Heart right ventricle (tissue), 16 donors: ENCODE measurements around the gene AGO3. TPM values are rescaled to one million over a fixed set of nuclear protein-coding genes. Genes with fewer than 3 reads are reported as not detected.

Experiments
- ATAC-seq, 8 donors: fragments of 200-7000 bp; cut with Tn5 transposase; one replicate each; pipeline ENCODE4 v1.9.1; 2020; ENCODE audit warnings: mild to moderate bottlenecking in 8 of 8, moderate library complexity in 8 of 8, moderate number of reproducible peaks in 1 of 8
- DNase-seq, 2 donors: peaks; one replicate each; pipeline ENCODE4 v3.0.0-alpha.2; 2020
- H3K27ac ChIP-seq, 10 donors: fragments of 200-600 bp; sonication (generic) in 2 of 10; one replicate each; pipeline versions ENCODE4 v1.5.0 to v1.8.0; 2020 to 2022; ENCODE audit warnings: mild to moderate bottlenecking in 3 of 10
- H3K27me3 ChIP-seq, 7 donors: fragments of 200-600 bp; one replicate each; pipeline ENCODE4 v1.8.0; 2021 to 2022; ENCODE audit warnings: mild to moderate bottlenecking in 2 of 7
- H3K36me3 ChIP-seq, 9 donors: fragments of 200-600 bp; sonication (generic) in 1 of 9; one replicate each; pipeline versions ENCODE4 v1.5.0 to v1.8.0; 2020 to 2022; ENCODE audit warnings: mild to moderate bottlenecking in 2 of 9
- H3K4me1 ChIP-seq, 9 donors: fragments of 200-600 bp; sonication (generic) in 1 of 9; one replicate each; pipeline versions ENCODE4 v1.5.0 to v1.8.0; 2020 to 2022; ENCODE audit warnings: mild to moderate bottlenecking in 4 of 9
- H3K4me3 ChIP-seq, 10 donors: fragments of 200-600 bp; sonication (generic) in 2 of 10; one replicate each; pipeline versions ENCODE4 v1.5.0 to v1.8.0; 2020 to 2022; ENCODE audit warnings: mild to moderate bottlenecking in 7 of 10, moderate library complexity in 2 of 10
- H3K9me3 ChIP-seq, 11 donors: fragments of 200-600 bp in 10 of 11; sonication (generic) in 2 of 11; one replicate each; pipeline versions ENCODE4 v1.5.0 to v1.8.0; 2013 to 2022; ENCODE audit warnings: mild to moderate bottlenecking in 2 of 11, control low read depth in 1 of 11, moderate library complexity in 1 of 11
- CTCF ChIP-seq, 9 donors: fragments of 200-600 bp; sonication (generic) in 2 of 9; IDR thresholded peaks; one replicate each; pipeline versions ENCODE4 v1.5.0 to v1.8.0; 2021 to 2022; ENCODE audit warnings: antibody characterized with exemption in 9 of 9, mild to moderate bottlenecking in 5 of 9, moderate library complexity in 1 of 9
- WGBS, 2 donors: extraction: QIAGEN DNeasy Blood & Tissue Kit; methylation state at CpG; one replicate each; pipeline ENCODE4 v1.1.7; 2013; ENCODE audit warnings: inconsistent platforms in 1 of 2; 5-methylcytosine and 5-hydroxymethylcytosine counted together
- intact Hi-C, 10 donors: fragments of 100-400 bp; cut with DNase I; formaldehyde crosslinking; loops; one replicate each; pipeline versions ENCODE4 v1.11.1 to v1.14.2; 2022
- polyA plus RNA-seq, 2 donors: library from polyadenylated mRNA; stranded (reverse); fragments of 200-250 nt; gene quantifications; one replicate each; pipeline ENCODE4 v1.2.3, GENCODE V29; 2013
- total RNA-seq, 10 donors: library from RNA; stranded (reverse); fragmentation: NEBNext Ultra II Directional in 3 of 10; extraction: Animal tissue kit (Norgen Biotek cat#: 25700) in 3 of 10; gene quantifications; one replicate each; pipeline versions ENCODE4 v1.2.1 to v1.2.4, GENCODE V29; 2021 to 2023
- donor health status: Arrhythmogenic right ventricular cardiomyopathy.
- donor health status: ischemic (EF 13 %, LVEDD 7.1; RV severe dilation, severe dysfunction).
- donor health status: healthy with polysubstance abuse.
- donor health status: DM: no; HTN: yes; CAD: no.
- donor health status: DM: no; HTN: no; CAD: no.
- donor health status: ischemic (EF 25% LVEDD 6.9; RV normal size, moderate dysfunction).
- donor health status: ischemic (EF 25% LVEDD 5.7; RV mildly dilated, moderate dysfunction).
- donor health status: healthy.
- donor health status: DM: yes; HTN: yes; CAD: no.
- donor health status: Ischemic cardiomyopathy.
- donor health status: ischemic (EF 35%, LVEDD 5.7; RV mildly dilated, moderate dysfunction).
- donor health status: nonischemic (EF 11% LVEDD 7.7; RV severe dilation, severe dysfunction).
- donor health status: DM: yes; HTN: yes; CAD: no.
- donor health status: PGD.
- donor health status: ischemic (EF 29% LVEDD 5.4; RV normal size, mild dysfunction).
- donor health status: nonischemic (EF 23%, LVEDD 6.1; RV moderate dilation, normal function).

The AGO3 gene
- total and polyA plus RNA-seq, 12 donors: 2.2 to 20.7 (median 14.7) TPM

GRCh38 chr1:36006941-36007500 lies 76.1 kb downstream of the AGO3 start:
- WGBS, 2 donors: 97 to 99% methylated on average over 3 of the region's 3 CpGs
- Histone ChIP-seq H3K4me1 (no peaks in the 10 kb centered on the region), H3K27ac (no peak overlapping the region), H3K27me3 (no peaks in the 10 kb centered on the region), H3K9me3 (no peaks in the 10 kb centered on the region), H3K4me3 (no peak overlapping the region), H3K36me3 (peaks cover 0 to 77% (median 19%) of the 10 kb centered on the region in 9 donors)
- DNase-seq (no peak), ATAC-seq (no peak)
- intact Hi-C loops: no loop called here
- no peak for TF ChIP-seq CTCF (IDR thresholded peaks at IDR 0.05)

GRCh38 chr1:36007741-36008140 lies 76.8 kb downstream of the AGO3 start:
- 90 to 96% methylated on average over 2 of the region's 2 CpGs for WGBS, 2 donors
- DNase-seq (no peak), ATAC-seq (no peak)
- no peak for TF ChIP-seq CTCF (IDR thresholded peaks at IDR 0.05)
- intact Hi-C loops: no loop called here
- Histone ChIP-seq H3K36me3 (peaks cover 0 to 84% (median 22%) of the 10 kb centered on the region in 9 donors), H3K9me3 (no peaks in the 10 kb centered on the region), H3K4me1 (no peaks in the 10 kb centered on the region), H3K4me3 (no peak overlapping the region), H3K27ac (no peak overlapping the region), H3K27me3 (no peaks in the 10 kb centered on the region)

GRCh38 chr1:36008546-36009197 lies 77.8 kb downstream of the AGO3 start:
- H3K27me3 ChIP-seq: no peaks in the 10 kb centered on the region
- no peaks in the 10 kb centered on the region for H3K9me3 ChIP-seq
- H3K36me3 ChIP-seq: peaks cover 0 to 92% (median 22%) of the 10 kb centered on the region in 9 donors
- ATAC-seq: no peak
- no peak for TF ChIP-seq CTCF (IDR thresholded peaks at IDR 0.05)
- WGBS, 2 donors: 79 to 82% methylated on average over 9 of the region's 9 CpGs
- no peak overlapping the region for H3K27ac ChIP-seq
- DNase-seq: no peak
- intact Hi-C loops: no loop called here
- H3K4me3 ChIP-seq: no peak overlapping the region
- H3K4me1 ChIP-seq: no peaks in the 10 kb centered on the region

- H3K4me1 ChIP-seq: no peaks in the 10 kb centered on the region
- no peaks in the 10 kb centered on the region for H3K27me3 ChIP-seq
- no peak overlapping the region for H3K4me3 ChIP-seq
- 89 to 94% methylated on average over 2 of the region's 2 CpGs for WGBS, 2 donors
- intact Hi-C loops: no loop called here
- no peak for TF ChIP-seq CTCF (IDR thresholded peaks at IDR 0.05)
- no peaks in the 10 kb centered on the region for H3K9me3 ChIP-seq
- DNase-seq: no peak
- ATAC-seq: no peak
- no peak overlapping the region for H3K27ac ChIP-seq
- H3K36me3 ChIP-seq: peaks cover 0 to 100% (median 29%) of the 10 kb centered on the region in 9 donors
Measured at GRCh38 chr1:36014722-36015220, 83.9 kb downstream of the AGO3 start.
